Suprapubic skin (tissue), 4 donors: ENCODE results near the gene MGME1. TPM values are rescaled to one million over a fixed set of nuclear protein-coding genes. Genes with fewer than 3 reads are reported as not detected.

Source experiments
- DNase-seq, 2 donors: peaks; one replicate each; pipeline ENCODE4 v3.0.0-alpha.2; 2019; ENCODE audit warnings: low spot score in 2 of 2
- H3K27ac ChIP-seq: fragments of 200-600 bp; sonication (generic); one replicate; pipeline ENCODE4 v1.5.1; 2019
- H3K27me3 ChIP-seq: fragments of 200-600 bp; sonication (generic); one replicate; pipeline ENCODE4 v1.5.1; 2019
- H3K36me3 ChIP-seq: fragments of 200-600 bp; sonication (generic); one replicate; pipeline ENCODE4 v1.5.1; 2019
- H3K4me1 ChIP-seq: fragments of 200-600 bp; sonication (generic); one replicate; pipeline ENCODE4 v1.5.1; 2019
- H3K4me3 ChIP-seq: fragments of 200-600 bp; sonication (generic); one replicate; pipeline ENCODE4 v1.5.1; 2019; ENCODE audit warnings: mild to moderate bottlenecking
- H3K9me3 ChIP-seq: fragments of 200-600 bp; sonication (generic); one replicate; pipeline ENCODE4 v1.5.1; 2019
- EP300 ChIP-seq: sonication (generic); formaldehyde crosslinking; IDR thresholded peaks from one replicate; pipeline ENCODE4 v1.6.1; 2017; ENCODE audit warnings: antibody characterized with exemption
- POLR2A ChIP-seq, 2 donors: fragments of 450-650 bp; IDR thresholded peaks; one replicate each; pipeline ENCODE4 v1.6.1; 2017; ENCODE audit warnings: antibody characterized with exemption in 2 of 2, mild to moderate bottlenecking in 2 of 2, moderate library complexity in 2 of 2
- POLR2AphosphoS5 ChIP-seq, 3 donors: sonication (generic); formaldehyde crosslinking; IDR thresholded peaks; one replicate each; pipeline ENCODE4 v1.6.1; 2017; ENCODE audit warnings: antibody characterized with exemption in 3 of 3
- WGBS: methylation state at CpG from one replicate; pipeline ENCODE4 v1.1.5; 2018; 5-methylcytosine and 5-hydroxymethylcytosine counted together
- total RNA-seq, 4 donors: library from RNA; depleted of rRNA; stranded (reverse); fragments of >200 nt; gene quantifications; one replicate each; pipeline ENCODE4 v1.1.0, GENCODE V29; 2016
- TF ChIP-seq, protein P1 (sequence below), 2 donors: fragments of 200-600 bp in 1 of 2; fragments of 450-650 bp in 1 of 2; sonication (generic) in 1 of 2; IDR thresholded peaks; one replicate each; pipeline ENCODE4 v1.5.1; 2016 to 2019; ENCODE audit warnings: antibody characterized with exemption in 2 of 2, mild to moderate bottlenecking in 1 of 2, moderate library complexity in 1 of 2

The MGME1 gene
- total RNA-seq, 4 donors from 2014 or later = 30.2 to 68.1 (median 32.8) TPM

DNA sequence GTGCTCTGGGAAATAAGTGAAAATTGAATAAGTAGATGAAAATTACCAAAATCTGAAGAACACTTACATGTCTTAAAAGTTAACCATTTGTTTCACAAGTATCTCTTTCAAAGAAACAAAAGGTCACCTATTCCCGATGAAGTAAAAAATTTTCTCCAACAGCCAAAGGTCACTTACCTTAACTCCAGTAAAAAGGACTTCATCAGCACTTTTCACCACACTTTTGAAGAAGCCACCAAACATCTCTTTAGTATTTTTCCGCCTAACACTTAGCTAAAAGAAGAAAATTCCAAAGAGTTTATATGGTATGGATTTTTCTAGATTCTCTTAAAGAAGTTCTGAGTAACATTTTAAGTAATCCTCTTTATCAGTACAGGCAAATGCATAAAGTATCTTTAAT lies 17.5 kb upstream of the MGME1 start:
- peaks cover 94% of the 10 kb centered on the region for H3K36me3 ChIP-seq
- WGBS = 94% methylated on average over 2 of the region's 2 CpGs

GRCh38 chr20:17952692-17953684 lies 15.8 kb upstream of the MGME1 start:
- Histone ChIP-seq H3K27me3 (no peaks in the 10 kb centered on the region), H3K4me1 (peaks cover 5% of the 10 kb centered on the region), H3K4me3 (no peak overlapping the region), H3K27ac (no peak overlapping the region), H3K36me3 (peaks cover 77% of the 10 kb centered on the region), H3K9me3 (no peaks in the 10 kb centered on the region)
- no peak for DNase-seq
- 87% methylated on average over 8 of the region's 8 CpGs for WGBS
- TF ChIP-seq EP300 (no peak), POLR2A (IDR thresholded peaks at IDR 0.05) (no peak), POLR2AphosphoS5 (IDR thresholded peaks at IDR 0.05) (no peak)
- TF ChIP-seq, protein P1, sequence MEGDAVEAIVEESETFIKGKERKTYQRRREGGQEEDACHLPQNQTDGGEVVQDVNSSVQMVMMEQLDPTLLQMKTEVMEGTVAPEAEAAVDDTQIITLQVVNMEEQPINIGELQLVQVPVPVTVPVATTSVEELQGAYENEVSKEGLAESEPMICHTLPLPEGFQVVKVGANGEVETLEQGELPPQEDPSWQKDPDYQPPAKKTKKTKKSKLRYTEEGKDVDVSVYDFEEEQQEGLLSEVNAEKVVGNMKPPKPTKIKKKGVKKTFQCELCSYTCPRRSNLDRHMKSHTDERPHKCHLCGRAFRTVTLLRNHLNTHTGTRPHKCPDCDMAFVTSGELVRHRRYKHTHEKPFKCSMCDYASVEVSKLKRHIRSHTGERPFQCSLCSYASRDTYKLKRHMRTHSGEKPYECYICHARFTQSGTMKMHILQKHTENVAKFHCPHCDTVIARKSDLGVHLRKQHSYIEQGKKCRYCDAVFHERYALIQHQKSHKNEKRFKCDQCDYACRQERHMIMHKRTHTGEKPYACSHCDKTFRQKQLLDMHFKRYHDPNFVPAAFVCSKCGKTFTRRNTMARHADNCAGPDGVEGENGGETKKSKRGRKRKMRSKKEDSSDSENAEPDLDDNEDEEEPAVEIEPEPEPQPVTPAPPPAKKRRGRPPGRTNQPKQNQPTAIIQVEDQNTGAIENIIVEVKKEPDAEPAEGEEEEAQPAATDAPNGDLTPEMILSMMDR (IDR thresholded peaks at IDR 0.05) = no peak

More for the DNA sequence above, 17.5 kb upstream of the MGME1 start:
- Histone ChIP-seq H3K4me1 (no peaks in the 10 kb centered on the region), H3K4me3 (no peak overlapping the region), H3K9me3 (no peaks in the 10 kb centered on the region), H3K27ac (no peak overlapping the region), H3K27me3 (no peaks in the 10 kb centered on the region)
- TF ChIP-seq POLR2AphosphoS5 (IDR thresholded peaks at IDR 0.05) = no peak
- no peak for TF ChIP-seq POLR2A (IDR thresholded peaks at IDR 0.05)
- TF ChIP-seq, protein P1 (IDR thresholded peaks at IDR 0.05) = no peak
- TF ChIP-seq EP300 = no peak
- DNase-seq = no peak

GRCh38 chr20:17953935-17954334 lies 14.9 kb upstream of the MGME1 start:
- WGBS = 97% methylated on average over 5 of the region's 5 CpGs
- H3K27ac ChIP-seq = no peak overlapping the region

DNA sequence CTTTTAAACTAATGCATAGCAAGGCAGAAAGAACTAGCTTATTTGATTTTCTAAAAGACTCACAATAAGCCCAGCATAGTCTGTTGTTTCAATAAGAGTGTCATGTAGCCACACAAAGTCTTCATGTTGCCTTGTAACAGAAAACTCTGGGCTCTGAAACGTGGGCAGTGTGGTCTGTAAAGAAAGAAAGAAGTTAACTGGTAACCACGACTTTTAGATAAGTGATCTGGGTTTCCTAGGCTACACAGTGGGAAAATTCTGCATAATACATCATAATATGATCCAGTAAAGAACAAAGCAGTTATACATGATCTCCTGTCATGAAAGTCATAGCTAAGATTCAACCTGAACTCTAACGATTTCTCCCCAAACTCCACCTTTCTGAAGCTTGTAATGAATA lies 13.5 kb upstream of the MGME1 start:
- peaks cover 54% of the 10 kb centered on the region for H3K36me3 ChIP-seq
- H3K27ac ChIP-seq = no peak overlapping the region
- WGBS = 58% methylated on average over 3 of the region's 3 CpGs
- H3K4me3 ChIP-seq = no peak overlapping the region
- H3K4me1 ChIP-seq = peaks cover 28% of the 10 kb centered on the region
- DNase-seq = no peak
- no peaks in the 10 kb centered on the region for H3K9me3 ChIP-seq
- no peak for TF ChIP-seq POLR2AphosphoS5 (IDR thresholded peaks at IDR 0.05)
- TF ChIP-seq EP300 = no peak
- TF ChIP-seq, protein P1 (IDR thresholded peaks at IDR 0.05) = no peak
- no peak for TF ChIP-seq POLR2A (IDR thresholded peaks at IDR 0.05)
- H3K27me3 ChIP-seq = no peaks in the 10 kb centered on the region

More at GRCh38 chr20:17953935-17954334, 14.9 kb upstream of the MGME1 start:
- Histone ChIP-seq H3K36me3 (peaks cover 68% of the 10 kb centered on the region), H3K9me3 (no peaks in the 10 kb centered on the region), H3K27me3 (no peaks in the 10 kb centered on the region), H3K4me3 (no peak overlapping the region), H3K4me1 (peaks cover 14% of the 10 kb centered on the region)
- TF ChIP-seq EP300 = no peak
- no peak for TF ChIP-seq POLR2AphosphoS5 (IDR thresholded peaks at IDR 0.05)
- TF ChIP-seq POLR2A (IDR thresholded peaks at IDR 0.05) = no peak
- TF ChIP-seq, protein P1 (IDR thresholded peaks at IDR 0.05) = no peak
- no peak for DNase-seq

- no peak for DNase-seq
- TF ChIP-seq POLR2AphosphoS5 (IDR thresholded peaks at IDR 0.05) = no peak
- no peak for TF ChIP-seq EP300
- TF ChIP-seq, protein P1 (IDR thresholded peaks at IDR 0.05) = no peak
- no peak for TF ChIP-seq POLR2A (IDR thresholded peaks at IDR 0.05)
- H3K4me3 ChIP-seq = no peak overlapping the region
- no peaks in the 10 kb centered on the region for H3K9me3 ChIP-seq
- H3K27me3 ChIP-seq = no peaks in the 10 kb centered on the region
- H3K36me3 ChIP-seq = peaks cover 45% of the 10 kb centered on the region
- 89% methylated on average over 8 of the region's 8 CpGs for WGBS
- peaks cover 37% of the 10 kb centered on the region for H3K4me1 ChIP-seq
- H3K27ac ChIP-seq = no peak overlapping the region
Observed at GRCh38 chr20:17956099-17956685, 12.6 kb upstream of the MGME1 start.
